Endodermal cell (in vitro differentiated cells): Measurements from ENCODE around the gene RBM6. TPM values are rescaled to one million over a fixed set of nuclear protein-coding genes. Genes with fewer than 3 reads are reported as not detected.

Experiments
- DNase-seq: peaks from one replicate; pipeline ENCODE4 v3.0.0-alpha.2; 2017
- H3K27ac ChIP-seq: 2 replicates; pipeline ENCODE4 v1.5.1; 2013; ENCODE audit warnings: mild to moderate bottlenecking, low read depth, low read length, moderate library complexity
- H3K27me3 ChIP-seq: 2 replicates; pipeline ENCODE4 v1.6.1; 2013; ENCODE audit warnings: mild to moderate bottlenecking, low read length, moderate library complexity; ENCODE audit not compliant: insufficient read depth, control insufficient read depth, poor library complexity, severe bottlenecking
- H3K36me3 ChIP-seq: 2 replicates; pipeline ENCODE4 v1.7.0; 2013; ENCODE audit warnings: mild to moderate bottlenecking, low read length, moderate library complexity; ENCODE audit not compliant: control insufficient read depth, insufficient read depth
- H3K4me1 ChIP-seq: one replicate; pipeline ENCODE4 v1.7.0; 2013; ENCODE audit warnings: low read length; ENCODE audit not compliant: control insufficient read depth, insufficient read depth
- H3K4me3 ChIP-seq: 2 replicates; pipeline ENCODE4 v1.5.1; 2013; ENCODE audit warnings: mild to moderate bottlenecking, low read length, moderate library complexity
- H3K9ac ChIP-seq: 2 replicates; pipeline ENCODE4 v1.6.1; 2013; ENCODE audit warnings: mild to moderate bottlenecking, low read length, moderate library complexity; ENCODE audit not compliant: poor library complexity, severe bottlenecking; ENCODE audit errors: extremely low read depth
- H3K9me3 ChIP-seq: 2 replicates; pipeline ENCODE4 v1.6.1; 2013; ENCODE audit warnings: mild to moderate bottlenecking, low read length, moderate library complexity; ENCODE audit not compliant: control insufficient read depth
- H3K27ac Mint-ChIP-seq: 2 replicates; pipeline ENCODE4 v1.8.0; 2020; ENCODE audit warnings: mixed read lengths
- H3K27me3 Mint-ChIP-seq: 2 replicates; pipeline ENCODE4 v1.8.0; 2021; ENCODE audit warnings: mild to moderate bottlenecking, mixed read lengths; ENCODE audit not compliant: insufficient read depth
- H3K36me3 Mint-ChIP-seq: 2 replicates; pipeline ENCODE4 v1.8.0; 2020; ENCODE audit warnings: low read depth, mixed read lengths
- H3K4me1 Mint-ChIP-seq: 2 replicates; pipeline ENCODE4 v1.8.0; 2020; ENCODE audit warnings: mixed read lengths
- H3K4me3 Mint-ChIP-seq: 2 replicates; pipeline ENCODE4 v1.8.0; 2020; ENCODE audit warnings: mild to moderate bottlenecking, moderate library complexity, mixed read lengths
- H3K9me3 Mint-ChIP-seq: 2 replicates; pipeline ENCODE4 v1.8.0; 2020; ENCODE audit warnings: mild to moderate bottlenecking, mixed read lengths
- WGBS, 2 experiments: methylation state at CpG; one replicate each; pipeline versions ENCODE4 v1.1.5 to v1.1.7; 2013; ENCODE audit warnings: missing lambda C conversion rate in 2 of 2, mixed read lengths in 1 of 2; ENCODE audit not compliant: insufficient coverage in 1 of 2, insufficient read length in 1 of 2; 5-methylcytosine and 5-hydroxymethylcytosine counted together
- total RNA-seq, 2 donors: library from RNA; stranded (reverse); fragmentation: NEBNext Ultra II Directional in 1 of 2; extraction: Animal tissue kit (Norgen Biotek cat#: 25700) in 1 of 2; gene quantifications; 2 replicates in 1 of 2; 3 replicates in 1 of 2; pipeline ENCODE4 v1.2.1, GENCODE V29; 2021
- TF ChIP-seq, protein P1 (sequence below): fragments of 200-600 bp; sonication (generic); conservative IDR thresholded peaks from 2 replicates; pipeline ENCODE4 v1.5.0; 2021; ENCODE audit warnings: antibody characterized with exemption, mild to moderate bottlenecking

RBM6 gene
- total RNA-seq, 2 donors from 2014 or later, result 116 to 168 TPM

DNA sequence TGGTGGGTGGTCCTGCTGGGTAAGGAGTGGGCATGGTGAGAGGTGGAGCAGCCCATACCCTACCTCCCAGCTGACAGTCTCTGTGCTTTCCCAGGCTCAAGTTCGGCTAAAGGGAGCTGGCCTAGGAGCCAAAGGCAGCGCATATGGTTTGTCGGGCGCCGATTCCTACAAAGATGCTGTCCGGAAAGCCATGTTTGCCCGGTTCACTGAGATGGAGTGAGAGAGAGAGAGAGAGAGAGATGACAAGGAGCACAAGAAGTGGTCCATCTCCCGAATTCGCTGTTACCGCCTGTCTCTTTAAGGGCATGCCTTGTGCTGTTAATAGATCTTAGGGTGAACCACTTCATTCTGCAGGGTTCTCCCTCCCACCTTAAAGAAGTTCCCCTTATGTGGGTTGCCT, 178.3 kb downstream of the RBM6 start:
- Histone ChIP-seq H3K9me3 (no peaks in the 10 kb centered on the region), H3K27me3 (no peaks in the 10 kb centered on the region), H3K4me1 (no peaks in the 10 kb centered on the region), H3K36me3 (peaks cover 74% of the 10 kb centered on the region), H3K9ac (no peak overlapping the region), H3K4me3 (no peak overlapping the region), H3K27ac (no peak overlapping the region)
- Mint-ChIP-seq H3K9me3 (no peaks in the 10 kb centered on the region), H3K4me1 (no peaks in the 10 kb centered on the region), H3K27ac (no peak overlapping the region), H3K4me3 (no peak overlapping the region), H3K36me3 (peaks cover 59% of the 10 kb centered on the region), H3K27me3 (no peaks in the 10 kb centered on the region)
- DNase-seq, result no peak
- TF ChIP-seq, protein P1, sequence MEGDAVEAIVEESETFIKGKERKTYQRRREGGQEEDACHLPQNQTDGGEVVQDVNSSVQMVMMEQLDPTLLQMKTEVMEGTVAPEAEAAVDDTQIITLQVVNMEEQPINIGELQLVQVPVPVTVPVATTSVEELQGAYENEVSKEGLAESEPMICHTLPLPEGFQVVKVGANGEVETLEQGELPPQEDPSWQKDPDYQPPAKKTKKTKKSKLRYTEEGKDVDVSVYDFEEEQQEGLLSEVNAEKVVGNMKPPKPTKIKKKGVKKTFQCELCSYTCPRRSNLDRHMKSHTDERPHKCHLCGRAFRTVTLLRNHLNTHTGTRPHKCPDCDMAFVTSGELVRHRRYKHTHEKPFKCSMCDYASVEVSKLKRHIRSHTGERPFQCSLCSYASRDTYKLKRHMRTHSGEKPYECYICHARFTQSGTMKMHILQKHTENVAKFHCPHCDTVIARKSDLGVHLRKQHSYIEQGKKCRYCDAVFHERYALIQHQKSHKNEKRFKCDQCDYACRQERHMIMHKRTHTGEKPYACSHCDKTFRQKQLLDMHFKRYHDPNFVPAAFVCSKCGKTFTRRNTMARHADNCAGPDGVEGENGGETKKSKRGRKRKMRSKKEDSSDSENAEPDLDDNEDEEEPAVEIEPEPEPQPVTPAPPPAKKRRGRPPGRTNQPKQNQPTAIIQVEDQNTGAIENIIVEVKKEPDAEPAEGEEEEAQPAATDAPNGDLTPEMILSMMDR, result no peak
- whole genome bisulfite sequencing, 2 experiments, result 93 to 98% methylated on average over 6 to 10 of the region's 10 CpGs

DNA sequence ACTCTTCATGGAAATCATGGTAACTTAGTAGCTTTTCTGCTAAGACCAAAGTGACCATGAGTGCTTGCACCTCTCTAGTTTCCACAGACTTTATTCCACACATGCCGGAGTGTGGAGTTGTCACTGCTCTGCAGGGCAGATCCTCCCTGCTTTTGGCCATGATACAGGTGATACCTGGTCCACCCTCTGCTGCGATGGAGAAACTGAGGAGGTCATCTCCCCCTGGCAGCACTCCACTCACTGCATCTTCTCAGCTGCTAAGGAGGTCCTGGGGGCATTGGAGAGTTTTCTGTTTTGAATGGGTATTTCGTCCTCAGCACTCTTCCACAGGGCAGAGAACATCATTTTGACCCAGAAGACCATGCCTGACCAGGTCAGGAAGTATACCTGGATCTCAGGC, 179.8 kb downstream of the RBM6 start:
- Histone ChIP-seq H3K4me3 (no peak overlapping the region), H3K27ac (peak overlapping the region; percentile 8), H3K36me3 (peaks cover 58% of the 10 kb centered on the region), H3K4me1 (peaks cover 5% of the 10 kb centered on the region), H3K9me3 (no peaks in the 10 kb centered on the region), H3K27me3 (no peaks in the 10 kb centered on the region), H3K9ac (no peak overlapping the region)
- Mint-ChIP-seq H3K9me3 (no peaks in the 10 kb centered on the region), H3K27me3 (no peaks in the 10 kb centered on the region), H3K36me3 (peaks cover 44% of the 10 kb centered on the region), H3K4me1 (peaks cover 8% of the 10 kb centered on the region), H3K27ac (no peak overlapping the region), H3K4me3 (no peak overlapping the region)
- TF ChIP-seq, protein P1, result no peak
- WGBS, 2 experiments, result 97% methylated on average over 2 to 3 of the region's 3 CpGs
- DNase-seq, result no peak

DNA sequence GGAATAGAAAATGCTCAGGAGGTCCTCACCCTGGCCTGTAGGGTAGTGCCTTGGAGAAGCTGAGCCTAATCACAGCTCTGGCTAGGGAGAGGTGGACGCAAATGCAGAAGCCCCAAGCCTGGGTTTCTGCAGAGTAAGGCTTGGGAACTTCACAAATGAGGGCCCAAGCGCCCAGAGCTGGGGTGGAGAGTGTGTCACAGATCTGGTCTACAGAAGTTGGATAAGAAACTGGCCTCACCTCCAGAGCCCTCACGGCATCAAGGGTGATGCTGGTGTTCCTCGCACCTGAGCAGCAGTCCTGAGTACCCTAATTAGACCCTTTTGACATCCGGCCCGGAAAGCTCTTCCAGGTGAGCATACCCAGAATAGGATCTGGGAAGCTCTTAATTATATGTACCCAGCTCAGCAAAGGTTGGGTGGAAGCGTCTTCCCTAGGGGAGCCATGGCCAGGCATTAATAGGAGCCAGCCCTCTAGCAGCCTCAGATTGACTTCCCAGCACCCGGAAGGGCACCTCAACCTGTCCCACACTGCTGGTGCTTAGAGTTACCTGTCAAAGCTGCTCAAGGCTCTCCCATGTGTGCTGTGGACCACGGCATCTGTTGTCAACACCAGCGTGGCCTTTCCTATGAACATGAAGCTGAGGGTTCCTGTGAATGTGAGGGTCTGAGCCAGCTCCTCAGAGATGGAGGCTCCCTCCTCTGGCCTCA, 180.6 kb downstream of the RBM6 start:
- H3K9ac ChIP-seq, result no peak overlapping the region
- TF ChIP-seq, protein P1, result no peak
- no peak overlapping the region for H3K27ac Mint-ChIP-seq
- H3K36me3 Mint-ChIP-seq, result peaks cover 37% of the 10 kb centered on the region
- DNase-seq, result no peak
- H3K27me3 ChIP-seq, result no peaks in the 10 kb centered on the region
- H3K4me3 ChIP-seq, result no peak overlapping the region
- peaks cover 51% of the 10 kb centered on the region for H3K36me3 ChIP-seq
- no peaks in the 10 kb centered on the region for H3K9me3 Mint-ChIP-seq
- peak overlapping the region; percentile 8 for H3K27ac ChIP-seq
- WGBS, 2 experiments, result 92 to 95% methylated on average over 10 of the region's 10 CpGs
- no peaks in the 10 kb centered on the region for H3K27me3 Mint-ChIP-seq
- H3K4me1 ChIP-seq, result peaks cover 7% of the 10 kb centered on the region
- no peaks in the 10 kb centered on the region for H3K9me3 ChIP-seq
- H3K4me1 Mint-ChIP-seq, result peaks cover 10% of the 10 kb centered on the region
- H3K4me3 Mint-ChIP-seq, result no peak overlapping the region
